GF-D8 (cell line): ENCODE results near the gene RNF157.
"Not testable (repeated sequence)": the region's sequence is repeated elsewhere in the genome, so short reads cannot be mapped to it uniquely, and the experiment has no call there.

ENCODE experiments used
- DNase-seq: peaks from one replicate; lab custom pipeline; 2025; lab: John Stamatoyannopoulos, UW

Gene RNF157

GRCh38 chr17:76233588-76234353 is 6.5 kb downstream of the RNF157 start:
- no peak for DNase-seq

- DNase-seq, result no peak
Measured at GRCh38 chr17:76232342-76232741, 8.0 kb downstream of the RNF157 start.

- not testable (repeated sequence) for DNase-seq
Measured at GRCh38 chr17:76226749-76227148, 13.5 kb downstream of the RNF157 start.

- not testable (repeated sequence) for DNase-seq
Measured at GRCh38 chr17:76225373-76226086, 14.8 kb downstream of the RNF157 start.

GRCh38 chr17:76223802-76224201 is 16.5 kb downstream of the RNF157 start:
- no peak for DNase-seq

GRCh38 chr17:76219670-76220383 is 20.5 kb downstream of the RNF157 start:
- no peak for DNase-seq

GRCh38 chr17:76217081-76217480 is 23.2 kb downstream of the RNF157 start:
- no peak for DNase-seq

- DNase-seq, result no peak
Measured at GRCh38 chr17:76213491-76213890, 26.8 kb downstream of the RNF157 start.

GRCh38 chr17:76208120-76208519 is 32.2 kb downstream of the RNF157 start:
- no peak for DNase-seq

- DNase-seq, result no peak
Measured at GRCh38 chr17:76207275-76208059, 32.8 kb downstream of the RNF157 start.

GRCh38 chr17:76205542-76206144 is 34.6 kb downstream of the RNF157 start:
- not testable (repeated sequence) for DNase-seq

GRCh38 chr17:76204277-76204676 is 36.0 kb downstream of the RNF157 start:
- no peak for DNase-seq

- DNase-seq, result no peak
Measured at GRCh38 chr17:76200354-76200753, 39.9 kb downstream of the RNF157 start.

GRCh38 chr17:76199469-76199868 is 40.8 kb downstream of the RNF157 start:
- DNase-seq, result no peak

- no peak for DNase-seq
Measured at GRCh38 chr17:76198702-76199101, 41.6 kb downstream of the RNF157 start.

- DNase-seq, result no peak
Measured at GRCh38 chr17:76197911-76198310, 42.4 kb downstream of the RNF157 start.

- no peak for DNase-seq
Measured at GRCh38 chr17:76196675-76197074, 43.6 kb downstream of the RNF157 start.

- no peak for DNase-seq
Measured at GRCh38 chr17:76195281-76196096, 44.8 kb downstream of the RNF157 start.

GRCh38 chr17:76193591-76193990 is 46.7 kb downstream of the RNF157 start:
- no peak for DNase-seq

- DNase-seq, result peak; percentile 5
Measured at GRCh38 chr17:76191896-76192295, 48.4 kb downstream of the RNF157 start.

GRCh38 chr17:76189741-76190140 is 50.6 kb downstream of the RNF157 start:
- no peak for DNase-seq
